Retina (tissue), 1 donor: ENCODE results near the gene ALPI.

Source experiments
- DNase-seq: peaks from one replicate; pipeline ENCODE4 v3.0.0-alpha.2; 2016

The ALPI gene

DNA sequence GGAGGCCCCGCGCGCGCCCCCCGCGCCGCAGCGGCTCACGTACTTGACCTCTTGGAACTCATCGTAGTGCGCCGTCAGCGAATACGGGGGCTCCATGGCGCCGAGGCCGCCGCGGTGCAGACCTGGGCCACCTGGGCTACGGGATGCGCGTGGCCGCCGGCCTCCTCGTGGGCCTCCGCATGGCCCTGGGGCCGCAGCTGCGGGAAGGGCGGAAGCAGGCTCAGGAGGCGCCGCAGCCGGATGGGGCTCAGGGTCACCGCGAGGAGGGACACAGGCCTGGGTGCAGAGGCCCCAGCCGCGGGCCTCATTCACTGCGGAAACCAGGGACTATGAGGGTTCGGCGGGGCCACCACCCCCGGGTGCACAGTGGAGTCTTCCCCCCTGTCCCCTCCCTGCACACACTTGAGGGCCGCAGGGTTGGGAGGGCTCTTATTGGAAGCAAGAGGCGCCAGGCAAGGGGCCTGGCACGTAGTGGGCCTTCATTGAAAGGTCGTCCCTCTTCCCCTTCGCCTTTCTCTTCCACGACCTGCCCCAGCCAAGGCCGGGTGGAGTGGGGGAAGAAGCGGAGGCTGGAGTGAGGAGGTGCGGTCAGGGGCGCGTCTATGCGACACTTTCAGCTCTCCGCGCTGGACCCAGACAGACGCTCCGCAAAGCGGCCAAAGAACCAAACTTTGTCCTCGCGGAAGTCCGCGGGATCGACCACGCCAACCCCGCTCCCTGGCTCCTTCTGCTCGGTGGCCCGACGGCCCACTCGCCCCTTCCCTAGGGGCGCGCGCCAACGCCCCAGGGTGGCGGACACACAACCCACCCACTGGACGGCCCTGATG lies 30.8 kb downstream of the ALPI start:
- DNase-seq, result peak; percentile 67

- DNase-seq, result no peak
Observed at GRCh38 chr2:232487385-232488096, 31.6 kb downstream of the ALPI start, which contains the start of gene ECEL1. TSS of gene ECEL1 (minus strand) at chr2:232487834. CDS start at chr2:232486653, 1,181 bp downstream.

- peak; percentile 66 for DNase-seq
Observed at GRCh38 chr2:232488097-232488711, 32.3 kb downstream of the ALPI start.

DNA sequence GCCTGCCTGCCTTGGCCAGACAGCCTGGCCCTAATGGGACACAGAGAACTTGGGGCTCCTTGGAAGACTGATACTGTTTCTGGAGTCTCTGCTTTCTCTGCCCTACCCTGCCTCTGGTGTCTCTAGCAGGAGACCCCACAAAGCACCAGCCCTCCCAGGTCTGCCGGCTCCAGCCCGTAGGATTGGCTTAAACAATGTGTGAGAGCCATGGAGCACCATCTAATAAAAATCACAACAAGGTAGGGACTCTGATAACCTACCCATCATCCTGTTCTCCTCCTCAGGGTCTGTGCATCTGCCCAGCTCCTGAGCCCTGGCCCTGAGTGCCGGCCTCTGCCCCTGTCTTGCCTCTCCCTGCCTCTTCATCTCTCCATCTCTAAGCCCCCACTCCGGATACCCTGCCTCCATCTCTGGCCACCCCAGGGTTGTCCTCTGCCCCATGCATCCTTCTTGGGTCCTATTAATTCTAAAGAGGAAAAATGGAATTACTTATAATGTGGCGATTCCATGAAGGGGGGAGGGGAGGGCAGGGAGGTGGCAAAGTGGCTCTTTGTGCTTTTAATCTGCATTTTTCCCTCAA lies 32.9 kb downstream of the ALPI start:
- peak; percentile 32 for DNase-seq

GRCh38 chr2:232489516-232490220 lies 33.7 kb downstream of the ALPI start:
- peak; percentile 23 for DNase-seq

DNA sequence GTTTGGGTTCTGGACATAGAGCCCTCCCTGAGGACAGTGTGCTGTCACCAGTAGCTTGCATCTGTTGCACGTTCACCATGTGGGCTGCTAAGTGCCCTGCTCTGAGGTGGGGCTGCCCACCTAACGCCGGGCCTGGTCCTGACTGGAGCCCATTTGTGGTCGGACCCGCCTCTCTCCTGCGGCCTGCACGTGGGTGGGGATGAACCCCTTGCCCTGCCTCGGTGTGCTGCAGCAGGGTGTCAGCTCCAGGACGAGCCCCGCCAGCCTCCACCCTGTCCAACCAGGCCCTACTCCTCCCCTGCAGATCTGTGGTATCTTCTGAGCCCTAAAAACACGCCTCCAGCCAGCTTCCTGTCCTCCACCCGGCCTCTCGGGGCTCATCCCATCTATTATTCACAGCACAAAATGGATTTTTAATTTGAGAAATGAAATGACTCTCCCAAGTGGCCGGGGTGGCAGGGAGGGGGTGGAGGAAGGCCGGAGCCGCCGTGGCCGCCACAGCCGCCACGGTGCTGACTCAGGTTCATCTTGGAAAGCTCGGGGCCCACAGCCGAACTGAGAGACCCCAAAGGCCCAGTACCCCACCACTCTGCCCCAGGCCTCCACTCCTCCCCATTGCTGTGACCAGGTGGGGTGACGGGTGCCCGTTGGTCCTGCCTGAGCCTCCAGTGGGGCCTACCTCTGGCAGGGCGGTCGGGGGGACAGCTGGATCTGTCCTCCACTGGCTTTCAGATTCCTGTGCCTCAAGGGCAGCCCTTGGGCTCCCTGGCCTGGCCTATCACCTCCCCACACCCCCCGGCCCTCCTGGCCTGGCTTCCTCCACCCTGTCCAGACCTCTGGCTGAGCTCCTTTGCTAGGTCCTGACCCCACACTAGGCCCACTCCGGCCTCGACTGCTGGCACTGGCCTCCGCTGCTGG lies 34.5 kb downstream of the ALPI start:
- peak; percentile 36 for DNase-seq

DNA sequence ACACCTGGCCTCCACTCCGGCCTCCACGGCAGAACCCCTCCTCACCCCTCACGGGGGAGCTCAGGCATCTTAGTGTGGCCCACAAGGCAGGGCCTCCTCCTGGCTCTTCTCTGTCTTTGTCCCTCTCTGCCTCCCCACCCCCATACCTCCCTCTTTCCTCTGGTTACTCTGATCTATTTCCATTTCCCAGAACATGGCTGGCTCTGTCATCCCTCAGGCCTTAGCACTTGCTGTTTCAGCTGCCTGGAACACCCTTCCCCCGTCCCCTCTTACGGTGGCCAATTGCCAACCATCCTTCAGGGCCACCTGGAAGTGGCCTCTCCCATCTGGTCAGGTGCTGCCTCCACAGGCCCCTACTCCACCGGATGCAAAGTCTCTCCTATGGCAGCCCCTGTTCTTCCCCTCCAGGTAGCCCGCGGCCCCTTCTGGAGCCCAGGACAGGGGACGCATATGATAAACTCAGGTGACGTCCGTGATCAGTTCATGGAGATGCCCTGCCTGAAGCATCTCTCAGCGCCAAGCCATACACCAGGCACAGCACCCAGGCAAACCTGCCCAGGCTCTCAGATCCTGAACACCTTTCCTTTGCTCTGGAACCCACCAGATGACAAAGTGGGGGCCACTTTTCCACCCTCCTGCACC lies 35.3 kb downstream of the ALPI start:
- DNase-seq, result no peak

GRCh38 chr2:232492236-232492848 lies 36.4 kb downstream of the ALPI start:
- no peak for DNase-seq

DNA sequence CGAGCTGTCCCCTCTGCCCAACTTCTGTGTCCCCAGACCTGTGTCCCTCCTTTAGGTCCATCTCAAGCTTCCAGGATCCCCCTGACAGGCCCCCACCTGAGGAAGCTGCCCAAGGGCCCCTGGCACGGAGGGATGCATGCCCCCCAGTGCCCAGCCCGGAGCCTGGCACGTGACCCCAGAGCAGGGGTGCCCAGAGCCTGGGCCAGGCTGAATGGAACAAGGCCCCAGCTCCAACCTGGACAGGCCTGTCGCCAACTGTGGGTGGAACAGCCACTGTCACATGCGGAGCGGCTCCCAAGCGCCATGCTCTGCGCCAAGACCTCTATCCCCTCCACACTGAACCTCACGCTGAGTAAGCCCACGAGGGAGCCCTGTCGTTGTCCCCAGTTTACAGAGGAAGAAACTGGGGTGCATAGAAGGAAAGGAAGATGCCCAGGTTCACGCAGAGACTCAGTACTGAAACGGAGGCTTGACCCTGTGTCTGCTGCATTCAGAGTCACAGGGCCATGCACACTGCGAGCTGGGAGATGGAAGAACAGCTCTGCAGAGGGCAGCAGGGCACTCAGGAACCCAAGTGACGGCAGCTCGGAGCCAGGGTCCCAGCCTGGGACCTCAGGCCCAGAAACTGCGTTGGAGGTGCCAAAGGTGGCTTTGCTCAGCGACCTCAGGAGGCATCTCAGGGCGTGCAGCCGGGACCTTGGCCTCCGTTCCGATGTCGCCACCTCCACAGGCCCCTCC lies 37.2 kb downstream of the ALPI start:
- DNase-seq, result no peak

GRCh38 chr2:232493701-232494474 lies 37.9 kb downstream of the ALPI start:
- DNase-seq, result peak; percentile 56

DNA sequence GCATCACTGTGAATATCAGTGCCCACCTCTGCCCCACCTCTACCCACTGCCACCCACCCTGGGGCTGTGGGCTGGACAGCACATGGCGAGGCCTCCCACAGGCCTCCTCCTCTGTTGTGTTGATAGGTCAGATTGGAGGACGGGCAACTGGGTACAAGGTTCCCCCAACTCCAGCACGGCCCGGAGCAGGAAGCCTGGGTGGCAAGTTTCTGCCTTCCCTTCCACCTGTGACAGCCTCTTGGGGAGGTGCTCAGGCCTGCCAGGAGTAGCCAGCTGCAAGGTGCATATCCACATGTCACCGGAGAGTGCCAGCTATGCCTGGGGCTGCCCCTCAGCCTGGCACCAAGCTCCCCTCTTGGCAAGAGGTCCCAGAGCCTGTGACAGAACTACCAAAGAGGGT lies 38.6 kb downstream of the ALPI start:
- DNase-seq, result no peak

DNA sequence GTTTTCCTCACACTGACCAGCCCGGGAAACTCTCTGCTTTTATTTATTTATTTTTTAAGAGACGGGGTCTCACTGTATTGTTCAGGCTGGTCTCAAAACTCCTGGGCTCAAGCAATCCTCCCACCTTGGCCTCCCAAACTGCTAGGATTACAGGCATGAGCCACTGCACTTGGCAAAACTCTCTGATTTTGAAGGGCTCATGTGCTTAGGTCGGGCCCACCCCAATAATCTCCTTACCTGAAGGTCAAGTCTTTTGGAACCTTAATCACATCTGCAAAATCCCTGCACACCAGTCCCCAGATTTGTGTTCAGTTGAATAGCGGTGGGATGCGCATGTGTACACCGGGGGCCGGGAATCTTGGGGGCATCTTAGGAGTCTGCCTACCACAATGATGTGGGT lies 39.3 kb downstream of the ALPI start:
- no peak for DNase-seq

GRCh38 chr2:232496501-232497270 lies 40.7 kb downstream of the ALPI start:
- DNase-seq, result no peak

DNA sequence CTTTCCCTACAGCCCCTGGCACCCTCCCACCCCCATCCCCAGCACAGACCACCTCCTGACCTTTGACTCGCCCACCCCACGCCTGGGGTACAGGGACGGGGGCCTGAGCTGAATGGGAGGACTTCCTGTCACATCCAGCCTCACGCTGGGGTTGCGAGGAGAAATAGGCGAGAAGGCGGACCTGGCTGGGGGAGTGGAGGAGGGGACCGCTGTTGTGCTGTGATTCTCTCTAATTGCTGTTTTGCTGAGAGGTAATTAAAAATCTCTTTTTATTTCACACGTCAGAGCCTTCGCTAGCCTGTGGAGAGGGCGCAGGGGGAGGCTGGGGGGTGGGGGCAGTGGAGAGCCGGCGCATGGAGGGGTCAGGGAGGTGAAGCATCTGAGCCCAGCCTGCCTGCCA lies 41.4 kb downstream of the ALPI start:
- no peak for DNase-seq

DNA sequence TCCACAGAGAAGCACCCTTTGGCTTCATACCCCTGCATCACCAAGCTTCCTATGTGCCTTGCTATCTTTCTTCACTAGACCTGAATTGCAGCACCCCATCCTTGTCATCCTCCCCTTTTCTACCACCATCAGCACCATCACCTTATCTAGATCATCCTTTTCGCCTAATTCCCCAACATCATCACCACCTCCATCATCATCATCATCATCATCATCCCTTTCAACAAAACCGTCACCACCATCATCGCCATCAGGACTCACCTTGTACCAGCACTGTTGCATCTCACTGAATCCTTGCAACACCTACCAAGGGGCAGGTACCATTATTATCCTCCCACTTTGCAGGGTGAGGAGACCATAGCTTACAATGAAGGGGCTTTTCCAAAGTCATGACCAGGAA lies 42.5 kb downstream of the ALPI start:
- DNase-seq, result no peak

DNA sequence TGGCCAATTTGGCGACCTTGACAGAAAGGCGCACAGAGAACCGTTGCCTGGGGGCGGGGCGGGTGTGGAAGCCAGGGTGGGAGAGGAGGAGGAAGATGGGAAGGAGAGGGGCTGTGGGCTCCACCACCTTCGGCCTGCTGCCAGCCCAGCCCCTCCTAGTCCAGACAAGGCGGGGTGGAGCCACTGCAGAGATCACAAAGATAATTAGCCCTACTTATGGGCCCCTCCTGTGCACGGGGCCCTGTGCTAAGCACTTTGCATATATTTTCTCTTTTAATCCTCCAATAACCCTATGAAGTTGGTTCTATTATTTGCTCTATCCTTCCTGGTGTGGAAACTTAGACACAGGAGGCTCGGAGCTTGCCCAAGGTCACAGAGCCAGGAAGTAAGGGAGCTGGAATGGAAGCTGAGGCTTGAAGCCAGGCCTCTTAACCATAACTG lies 45.4 kb downstream of the ALPI start:
- DNase-seq, result peak; percentile 29

GRCh38 chr2:232501794-232502390 lies 45.9 kb downstream of the ALPI start:
- DNase-seq, result peak; percentile 61

GRCh38 chr2:232502511-232502910 lies 46.6 kb downstream of the ALPI start:
- peak; percentile 66 for DNase-seq
